Fibroblast of skin of back (primary cell): ENCODE data around the gene EMD.

Experiments used
- DNase-seq: peaks from one replicate; pipeline ENCODE4 v3.0.0-alpha.2; 2013

Gene EMD

DNA sequence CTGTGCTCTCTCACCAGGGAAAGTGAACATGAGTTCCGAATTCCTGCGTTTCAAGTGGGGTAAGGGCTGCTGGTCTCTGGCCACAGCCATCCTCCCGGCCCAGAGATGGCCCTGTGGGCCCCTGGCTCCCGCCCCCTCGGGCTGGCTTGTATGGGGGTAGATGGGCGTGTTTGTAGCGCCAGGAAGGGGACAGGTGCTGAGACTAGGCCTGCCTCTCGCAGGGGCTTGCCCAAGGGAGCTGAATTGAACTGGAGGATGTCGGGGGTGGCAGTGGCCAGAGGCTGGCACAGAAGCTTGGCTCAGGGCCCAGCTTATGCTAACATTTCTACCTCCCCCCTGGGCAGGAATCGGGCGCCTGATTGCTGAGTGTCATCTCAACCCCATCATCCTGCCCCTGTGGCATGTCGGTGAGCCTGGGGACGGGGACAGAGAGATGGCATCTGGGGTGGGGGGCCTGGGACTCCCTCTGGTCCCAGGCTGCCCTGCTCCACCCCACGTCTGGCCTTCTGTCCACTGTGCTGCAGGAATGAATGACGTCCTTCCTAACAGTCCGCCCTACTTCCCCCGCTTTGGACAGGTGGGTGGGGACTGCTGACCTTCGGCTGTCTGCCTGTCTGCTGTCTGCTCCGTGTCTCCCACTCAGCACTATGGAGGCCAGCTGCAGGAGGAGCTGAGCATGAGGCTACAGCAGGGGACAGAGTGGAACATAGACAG lies 40.8 kb downstream of the EMD start:
- no peak for DNase-seq

DNA sequence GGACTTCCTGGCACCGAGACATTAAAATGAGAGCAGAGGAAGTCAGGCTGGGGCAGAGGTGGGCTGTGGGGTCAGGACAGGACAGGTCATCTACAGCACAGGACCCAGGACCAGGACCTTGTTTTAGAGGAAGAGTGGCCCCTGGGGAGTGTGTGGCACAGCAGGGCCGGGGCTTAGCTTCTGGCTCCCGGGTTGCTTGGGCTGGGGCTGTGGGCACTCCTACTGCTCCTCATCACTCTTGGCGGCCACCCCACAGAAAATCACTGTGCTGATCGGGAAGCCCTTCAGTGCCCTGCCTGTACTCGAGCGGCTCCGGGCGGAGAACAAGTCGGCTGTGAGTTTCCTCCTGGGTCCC lies 41.3 kb downstream of the EMD start:
- no peak for DNase-seq

DNA sequence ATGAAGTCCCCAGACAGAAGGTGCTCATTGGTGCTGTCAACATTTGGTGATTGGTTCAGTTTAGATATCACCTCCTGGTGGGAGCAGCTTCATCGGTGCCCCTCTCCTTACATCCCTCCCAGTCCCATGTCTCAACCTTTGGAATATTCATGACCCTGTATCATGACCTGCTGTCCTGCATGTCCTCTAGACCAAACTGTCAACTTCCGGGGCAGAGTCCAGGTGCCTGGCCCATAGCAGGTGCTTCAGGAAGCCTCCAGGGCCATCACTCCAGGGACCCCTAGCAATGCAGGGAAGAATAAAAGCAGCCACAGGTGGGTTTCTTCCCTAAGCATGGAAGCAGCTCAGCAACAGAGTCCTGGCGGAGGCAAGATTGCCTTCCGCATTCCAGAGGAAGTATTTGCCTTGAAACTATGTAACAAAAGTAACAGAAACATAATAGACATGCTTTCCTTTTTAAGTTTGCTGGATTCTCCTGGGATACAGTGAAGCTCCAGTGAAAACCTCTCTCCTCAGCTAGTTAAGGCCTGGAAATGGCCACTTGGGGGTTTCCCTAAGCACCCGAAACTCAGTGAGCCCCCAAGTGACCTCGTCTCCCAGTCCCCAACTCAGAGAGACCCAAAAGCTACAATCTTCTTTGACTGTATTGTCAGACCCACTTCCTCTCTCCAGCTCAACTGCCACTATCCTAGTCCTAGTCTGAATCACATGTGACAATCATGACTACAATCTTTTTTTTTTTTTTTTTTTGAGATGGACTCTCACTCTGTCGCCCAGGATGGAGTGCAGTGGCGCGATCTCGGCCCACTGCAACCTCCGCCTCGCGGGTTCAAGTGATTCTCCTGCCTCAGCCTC lies 48.0 kb downstream of the EMD start:
- no peak for DNase-seq

DNA sequence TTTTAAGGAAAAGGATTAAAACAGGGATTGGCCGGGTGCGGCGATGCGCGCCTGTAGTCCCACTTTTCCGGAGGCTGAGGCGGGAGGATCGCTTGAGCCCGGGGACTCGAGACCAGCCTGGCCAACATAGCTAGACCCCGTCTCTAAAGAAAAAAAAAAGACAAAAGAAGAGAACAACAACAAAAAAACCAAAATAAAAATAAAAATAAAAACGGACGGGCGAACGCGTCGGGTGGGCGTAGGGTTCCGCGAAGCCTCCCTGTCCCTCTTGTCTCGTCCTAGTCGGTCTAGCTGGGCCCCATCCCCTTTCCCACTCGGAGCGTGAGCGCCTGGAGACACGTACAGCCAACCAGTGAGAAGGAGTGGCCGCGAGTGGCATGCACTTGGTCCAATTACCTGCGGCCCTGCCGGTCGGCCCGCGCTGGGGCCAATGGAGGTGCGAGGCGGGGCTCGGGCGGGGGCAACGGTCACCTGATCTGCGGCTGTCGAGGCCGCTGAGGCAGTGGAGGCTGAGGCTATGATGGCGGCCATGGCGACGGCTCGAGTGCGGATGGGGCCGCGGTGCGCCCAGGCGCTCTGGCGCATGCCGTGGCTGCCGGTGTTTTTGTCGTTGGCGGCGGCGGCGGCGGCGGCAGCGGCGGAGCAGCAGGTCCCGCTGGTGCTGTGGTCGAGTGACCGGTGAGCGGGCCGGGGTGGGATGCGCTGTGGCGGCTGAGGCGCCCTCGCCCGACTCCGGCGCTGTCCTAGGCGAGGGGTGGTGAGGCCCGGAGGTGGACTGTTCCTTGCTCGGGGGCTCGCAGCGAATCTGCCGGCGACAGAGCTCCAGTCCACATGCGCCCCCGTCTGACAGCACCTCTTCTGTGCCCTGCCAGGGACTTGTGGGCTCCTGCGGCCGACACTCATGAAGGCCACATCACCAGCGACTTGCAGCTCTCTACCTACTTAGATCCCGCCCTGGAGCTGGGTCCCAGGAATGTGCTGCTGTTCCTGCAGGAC lies 49.4 kb downstream of the EMD start, which contains the start of gene ATP6AP1:
TSS of gene ATP6AP1 (plus strand) at position 502 of the 996 bp plus-strand sequence. CDS start at position 518, 16 bp downstream.
- peak; percentile 95 for DNase-seq

DNA sequence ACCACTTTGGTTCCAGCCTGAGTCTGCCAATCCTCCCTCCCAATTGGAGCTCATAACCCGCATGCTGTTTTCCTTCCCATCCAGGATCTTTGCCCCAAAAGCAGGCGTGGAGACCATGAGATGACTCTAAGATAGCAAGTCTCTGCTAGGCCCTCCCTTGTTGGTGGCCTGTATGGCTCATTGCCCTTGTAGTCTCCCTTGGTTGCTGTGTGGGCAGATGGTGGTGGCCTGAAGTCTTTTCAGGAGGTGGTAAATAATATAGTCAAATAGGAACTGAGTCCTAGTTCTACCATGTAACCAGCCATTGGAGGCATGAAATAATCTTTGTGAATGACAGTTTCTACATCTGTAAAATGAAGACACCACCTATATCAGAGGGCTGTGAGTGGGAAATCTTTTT lies 50.6 kb downstream of the EMD start:
- DNase-seq, result no peak

DNA sequence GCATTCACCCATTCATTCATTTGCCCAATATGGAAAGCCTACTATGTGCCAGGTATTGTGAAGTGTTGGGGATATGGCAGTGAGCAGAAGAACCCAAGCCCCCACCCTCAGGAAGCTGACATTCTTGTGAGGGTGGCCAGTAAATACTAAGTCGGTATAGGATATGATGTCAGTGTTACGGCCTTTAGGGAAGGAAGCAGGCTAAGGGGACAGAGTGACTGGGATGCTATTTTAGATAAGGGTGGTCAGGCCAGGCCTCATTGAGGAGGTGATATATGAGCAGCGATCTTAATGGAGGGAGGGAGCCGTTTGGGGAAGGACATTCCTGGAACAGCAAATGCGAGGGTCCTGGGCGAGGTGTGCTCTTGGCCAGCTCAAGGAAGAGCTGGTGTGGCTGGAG lies 51.4 kb downstream of the EMD start:
- DNase-seq, result no peak

DNA sequence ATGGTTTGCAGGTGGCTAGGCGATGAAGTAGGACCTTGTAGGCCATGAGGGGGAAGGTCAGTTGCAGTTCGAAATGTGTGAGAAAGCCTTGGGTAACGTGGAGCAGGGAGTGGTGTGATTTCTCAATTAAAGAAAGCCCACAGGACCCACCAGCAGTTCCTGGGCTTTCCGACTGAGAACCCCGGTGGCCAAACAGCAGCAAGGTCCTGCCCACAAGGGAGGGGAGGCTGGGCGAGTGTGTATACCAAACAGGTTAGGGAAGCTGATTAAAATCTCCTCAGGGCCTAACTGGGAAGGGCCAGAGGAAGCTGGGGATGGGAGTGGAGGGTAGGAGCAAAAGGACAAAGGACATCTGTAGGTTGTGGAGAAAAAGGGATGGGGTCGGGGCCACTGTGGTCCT lies 51.8 kb downstream of the EMD start:
- DNase-seq, result no peak
